HCT116 (cell line): ENCODE results near the gene CALN1.

Experiments
- CTCF ChIP-seq, 3 experiments: fragments of 200-600 bp in 1 of 3; sonication (generic) in 1 of 3; IDR thresholded peaks in 2 of 3; conservative IDR thresholded peaks in 1 of 3; 2 replicates each; pipeline ENCODE4 v1.5.1; 2012 to 2017; ENCODE audit warnings: low read depth in 2 of 3, low read length in 2 of 3, antibody characterized with exemption in 1 of 3, borderline replicate concordance in 1 of 3, control low read depth in 1 of 3, mild to moderate bottlenecking in 1 of 3, mixed read lengths in 1 of 3, mixed run types in 1 of 3, moderate library complexity in 1 of 3; ENCODE audit not compliant: insufficient read depth in 1 of 3
- EZH2phosphoT487 ChIP-seq: fragments of 200-600 bp; IDR thresholded peaks from 2 replicates; pipeline ENCODE4 v1.6.1; 2018; ENCODE audit warnings: antibody characterized with exemption, borderline replicate concordance
- JUND ChIP-seq: IDR thresholded peaks from 2 replicates; pipeline ENCODE4 v1.6.1; 2012
- MAX ChIP-seq: IDR thresholded peaks from 2 replicates; pipeline ENCODE4 v1.6.1; 2012
- POLR2A ChIP-seq: IDR thresholded peaks from 2 replicates; pipeline ENCODE4 v1.7.0; 2011; ENCODE audit warnings: borderline replicate concordance; ENCODE audit not compliant: insufficient read depth, insufficient read length; ENCODE audit errors: extremely low read depth
- REST ChIP-seq: IDR thresholded peaks from 2 replicates; pipeline ENCODE4 v1.6.1; 2012; ENCODE audit warnings: low read depth
- TCF7L2 ChIP-seq: IDR thresholded peaks from 2 replicates; pipeline ENCODE4 v1.7.0; 2011; ENCODE audit warnings: borderline replicate concordance, inconsistent platforms; ENCODE audit not compliant: insufficient read depth, insufficient read length; ENCODE audit errors: extremely low read depth
- ZNF274 ChIP-seq: fragments of 200-500 bp; sonication (Bioruptor generic); IDR thresholded peaks from 2 replicates; pipeline ENCODE4 v1.6.1; 2014; ENCODE audit warnings: mild to moderate bottlenecking, low read depth, low read length, inconsistent platforms

- TF ChIP-seq CTCF (IDR thresholded peaks at IDR 0.05 in 2 of 3, conservative IDR thresholded peaks at IDR 0.05 in 1 of 3; ENCODE audit: borderline replicate concordance in 1 of 3, insufficient read depth in 1 of 3, low read depth in 2 of 3, low read length in 2 of 3) (no peak), POLR2A (no peak), REST (no peak), MAX (no peak), TCF7L2 (no peak), EZH2phosphoT487 (no peak), JUND (no peak), ZNF274 (no peak)
Observed at GRCh38 chr7:72097226-72097625, 314.9 kb downstream of the CALN1 start.
